HepG2 (cell line): ENCODE data around the gene CTNND1. TPM values are rescaled to one million over a fixed set of nuclear protein-coding genes. Genes with fewer than 3 reads are reported as not detected.

Experiments
- ATAC-seq: fragments of 200-7000 bp; cut with Tn5 transposase; 3 replicates; pipeline ENCODE4 v1.9.1; 2020; ENCODE audit warnings: mild to moderate bottlenecking, moderate library complexity
- BruUV-seq: library from RNA; stranded (reverse); fragments of 400-500 nt; replicated peaks from 2 replicates; lab custom pipeline; 2021; lab: Mats Ljungman, UMichigan
- CTCF ChIA-PET: fragments of 300-600 bp; formaldehyde crosslinking; extraction: SDS; loops from one replicate; lab custom pipeline; 2021; ENCODE audit warnings: low total read pairs, inconsistent platforms, low intra/inter-chr PET ratio; lab: Yijun Ruan, JAX
- POLR2A ChIA-PET: fragments of 350-600 bp; sonication (Branson Sonifier 250); formaldehyde crosslinking; loops from one replicate; lab custom pipeline; 2020; ENCODE audit warnings: antibody characterized with exemption, inconsistent platforms; lab: Yijun Ruan, JAX
- DNase-seq: peaks from one replicate; pipeline ENCODE4 v3.0.0-alpha.2; 2015; ENCODE audit warnings: low spot score
- FAIRE-seq: peaks from 3 replicates; lab custom pipeline; 2011; peaks lifted over from hg19 to GRCh38; lab: Jason Lieb, UNC
- H2AFZ ChIP-seq: one replicate; pipeline ENCODE4 v1.6.1; 2011; ENCODE audit warnings: low read length, inconsistent platforms
- H3K27ac ChIP-seq: fragments of 300-600 bp; 3 replicates; pipeline ENCODE4 v1.8.0; 2011; ENCODE audit warnings: mixed run types, mild to moderate bottlenecking, mixed read lengths, low read length, inconsistent platforms; ENCODE audit not compliant: insufficient read depth; ENCODE audit errors: extremely low read length
- H3K27me3 ChIP-seq, 2 experiments: fragments of 200-600 bp in 1 of 2; 2 replicates in 1 of 2; 3 replicates in 1 of 2; pipeline versions ENCODE4 v1.6.0 to v1.8.0; 2011; ENCODE audit warnings: low read length in 2 of 2, mild to moderate bottlenecking in 2 of 2, moderate library complexity in 2 of 2, inconsistent platforms in 1 of 2; ENCODE audit not compliant: insufficient read depth in 2 of 2, control insufficient read depth in 1 of 2
- H3K36me3 ChIP-seq, 2 experiments: fragments of 200-600 bp in 1 of 2; replicated peaks in 1 of 2; 2 replicates in 1 of 2; 3 replicates in 1 of 2; pipeline versions ENCODE4 v1.5.1 to v1.8.0; 2011; ENCODE audit warnings: low read length in 2 of 2, inconsistent platforms in 1 of 2; ENCODE audit not compliant: insufficient read depth in 2 of 2, control insufficient read depth in 1 of 2
- H3K4me1 ChIP-seq: 2 replicates; pipeline ENCODE4 v1.5.1; 2012; ENCODE audit warnings: low read length, inconsistent platforms; ENCODE audit not compliant: insufficient read depth
- H3K4me2 ChIP-seq: 2 replicates; pipeline ENCODE4 v1.6.0; 2011; ENCODE audit warnings: low read depth, low read length, inconsistent platforms
- H3K4me3 ChIP-seq, 3 experiments: fragments of 200-600 bp in 1 of 3; sonication (generic), shearing (Covaris generic) in 1 of 3; replicated peaks in 1 of 3; 2 replicates each; pipeline ENCODE4 v1.5.1; 2011 to 2016; ENCODE audit warnings: low read length in 3 of 3, inconsistent platforms in 2 of 3, low read depth in 2 of 3, mild to moderate bottlenecking in 2 of 3, control low read depth in 1 of 3, mixed read lengths in 1 of 3; ENCODE audit not compliant: insufficient read depth in 1 of 3
- H3K79me2 ChIP-seq: one replicate; pipeline ENCODE4 v1.6.1; 2011; ENCODE audit warnings: low read length, inconsistent platforms; ENCODE audit not compliant: insufficient read depth
- H3K9ac ChIP-seq: 2 replicates; pipeline ENCODE4 v1.6.0; 2011; ENCODE audit warnings: mild to moderate bottlenecking, low read depth, low read length, inconsistent platforms; ENCODE audit not compliant: insufficient read depth
- H3K9me3 ChIP-seq: 2 replicates; pipeline ENCODE4 v1.5.1; 2012; ENCODE audit warnings: mild to moderate bottlenecking, low read length
- H4K20me1 ChIP-seq: 2 replicates; pipeline ENCODE4 v1.6.0; 2011; ENCODE audit warnings: inconsistent platforms, mild to moderate bottlenecking, low read length, moderate library complexity; ENCODE audit not compliant: insufficient read depth
- ARID2 ChIP-seq: sonication (generic); formaldehyde crosslinking; IDR thresholded peaks from 2 replicates; pipeline ENCODE4 v1.8.1; 2022; ENCODE audit warnings: mild to moderate bottlenecking, missing genetic modification reagents, borderline replicate concordance
- ATM ChIP-seq: fragments of 450-650 bp; IDR thresholded peaks from 2 replicates; pipeline ENCODE4 v1.7.1; 2017; ENCODE audit warnings: mild to moderate bottlenecking, borderline replicate concordance
- CEBPB ChIP-seq: IDR thresholded peaks from 2 replicates; pipeline ENCODE4 v1.6.1; 2011; ENCODE audit warnings: low read depth, low read length, improper control_type of control experiment, borderline replicate concordance
- CTCF ChIP-seq: sonication (generic); formaldehyde crosslinking; IDR thresholded peaks from 2 replicates; pipeline ENCODE4 v1.5.0; 2020; ENCODE audit warnings: mild to moderate bottlenecking, missing genetic modification reagents, moderate library complexity
- FOXK1 ChIP-seq: sonication (generic); formaldehyde crosslinking; IDR thresholded peaks from 2 replicates; pipeline ENCODE4 v1.4.0; 2020; ENCODE audit warnings: low read depth, missing genetic modification reagents, borderline replicate concordance
- FOXM1 ChIP-seq: sonication (generic); formaldehyde crosslinking; IDR thresholded peaks from 2 replicates; pipeline ENCODE4 v1.5.0; 2020; ENCODE audit warnings: missing genetic modification reagents
- IRF9 ChIP-seq: sonication (generic); formaldehyde crosslinking; IDR thresholded peaks from 2 replicates; pipeline ENCODE4 v1.8.0; 2022; ENCODE audit warnings: missing genetic modification reagents, mild to moderate bottlenecking, borderline replicate concordance
- JARID2 ChIP-seq: sonication (generic); formaldehyde crosslinking; IDR thresholded peaks from 2 replicates; pipeline ENCODE4 v1.8.1; 2023; ENCODE audit warnings: missing genetic modification reagents, inconsistent platforms; ENCODE audit not compliant: insufficient replicate concordance
- MAFK ChIP-seq, 2 experiments: IDR thresholded peaks in 1 of 2; conservative IDR thresholded peaks in 1 of 2; 2 replicates each; pipeline ENCODE4 v1.6.1; 2011; ENCODE audit warnings: improper control_type of control experiment in 2 of 2, low read length in 2 of 2
- SIX4 ChIP-seq: sonication (generic); formaldehyde crosslinking; IDR thresholded peaks from 2 replicates; pipeline ENCODE4 v1.4.0; 2020; ENCODE audit warnings: missing genetic modification reagents
- SMARCE1 ChIP-seq: fragments of 450-650 bp; IDR thresholded peaks from 2 replicates; pipeline ENCODE4 v1.6.1; 2017; ENCODE audit warnings: borderline replicate concordance
- SP140L ChIP-seq: sonication (generic); formaldehyde crosslinking; IDR thresholded peaks from 2 replicates; pipeline ENCODE4 v1.4.0; 2020; ENCODE audit warnings: missing genetic modification reagents, borderline replicate concordance
- TFAP4 ChIP-seq: sonication (generic); IDR thresholded peaks from 2 replicates; pipeline ENCODE4 v1.6.1; 2016; ENCODE audit warnings: low read depth, borderline replicate concordance
- U2AF1 ChIP-seq: fragments of 200-400 bp; formaldehyde crosslinking; optimal IDR thresholded peaks from 2 replicates; pipeline ENCODE3; 2017; ENCODE audit warnings: mild to moderate bottlenecking, low read depth, low read length
- ZBTB3 ChIP-seq: sonication (generic); formaldehyde crosslinking; IDR thresholded peaks from 2 replicates; pipeline ENCODE4 v1.4.0; 2020; ENCODE audit warnings: low read depth, mild to moderate bottlenecking, moderate library complexity, missing genetic modification reagents, borderline replicate concordance
- ZBTB39 ChIP-seq: sonication (generic); formaldehyde crosslinking; IDR thresholded peaks from 2 replicates; pipeline ENCODE4 v1.5.0; 2020; ENCODE audit warnings: missing genetic modification reagents
- ZNF138 ChIP-seq: sonication (generic); formaldehyde crosslinking; IDR thresholded peaks from 2 replicates; pipeline ENCODE4 v1.5.0; 2020; ENCODE audit warnings: mild to moderate bottlenecking, low read depth, missing genetic modification reagents
- ZNF282 ChIP-seq: fragments of 450-650 bp; IDR thresholded peaks from 2 replicates; pipeline ENCODE4 v1.6.1; 2018; ENCODE audit not compliant: partially characterized antibody
- ZNF737 ChIP-seq: sonication (generic); formaldehyde crosslinking; IDR thresholded peaks from 2 replicates; pipeline ENCODE4 v1.5.0; 2020; ENCODE audit warnings: missing genetic modification reagents, mild to moderate bottlenecking, borderline replicate concordance
- WGBS: methylation state at CpG from one replicate; pipeline ENCODE4 v1.1.6; 2017; ENCODE audit warnings: low lambda C conversion rate; 5-methylcytosine and 5-hydroxymethylcytosine counted together
- in situ Hi-C: cut with HindIII; loops from 2 replicates; pipeline ENCODE4 v1.10.0; 2017; ENCODE audit warnings: low pct_unique_long_range_greater_than_20kb; ENCODE audit not compliant: extremely low pct_ligation_motif_present
- intact Hi-C: fragments of 100-400 bp; cut with micrococcal nuclease; formaldehyde crosslinking; loops from one replicate; pipeline ENCODE4 v1.10.0; 2022; ENCODE audit not compliant: unreplicated experiment
- polyA plus RNA-seq, 8 experiments: library from polyadenylated mRNA; depleted of rRNA in 3 of 8; stranded (reverse) in 7 of 8; unstranded in 1 of 8; fragments of >200 nt; fragmentation: Illumina TruSeq in 4 of 8; extraction: Trizol in 4 of 8; gene quantifications; 2 replicates each; pipeline versions ENCODE4 v1.2.1 to v1.2.3, GENCODE V29; 2011 to 2016; ENCODE audit warnings: low read depth in 4 of 8, missing spikeins in 1 of 8, mixed read lengths in 1 of 8; ENCODE audit not compliant: insufficient read depth in 1 of 8
- total RNA-seq, 5 experiments: library from RNA; depleted of rRNA; stranded (reverse); fragments of >200 nt; fragmentation: Illumina TruSeq; extraction: Trizol; gene quantifications; 2 replicates each; pipeline ENCODE4 v1.2.3, GENCODE V29; 2016; ENCODE audit warnings: low read depth in 1 of 5

Gene CTNND1
- total and polyA plus RNA-seq, 2 of the 13 experiments (the other 11 are each of a cell fraction or from before 2014, with no cell fraction given): 117 to 128 TPM

GRCh38 chr11:57764972-57765371, 3.4 kb downstream of the CTNND1 start:
- CTCF ChIA-PET: no interaction called here
- no TSS peak for BruUV-seq
- Histone ChIP-seq H3K4me1 (peaks cover 57% of the 10 kb centered on the region), H4K20me1 (peaks cover 51% of the 10 kb centered on the region), H3K4me2 (peak overlapping the region; percentile 87), H3K79me2 (peaks cover 82% of the 10 kb centered on the region), H3K27ac (peak overlapping the region; percentile 99), H3K4me3 (peak overlapping the region; percentile 80 to 97 (median 88); a peak in 5 of 6 replicates), H3K9ac (peak overlapping the region; percentile 100), H3K36me3 (peaks cover 0 to 6% of the 10 kb centered on the region in 2 experiments; a peak in 3 of 5 replicates), H2AFZ (no peak overlapping the region), H3K27me3 (no peaks in the 10 kb centered on the region; a peak in 1 of 5 replicates), H3K9me3 (no peaks in the 10 kb centered on the region)
- POLR2A ChIA-PET: interaction anchor here (1.3 to 10.3 kb wide), 4 partner anchors 12 to 35 kb away, joined by 3 to 215 read pairs (median 44); partner anchors contain the start of gene SELENOH
- ATAC-seq (no peak), DNase-seq (no peak), FAIRE-seq (no peak)
- in situ Hi-C loops (loop anchor here (5.0 kb wide), 1 partner anchor 37 kb away; no protein-coding TSS in a partner anchor), intact Hi-C loops (no loop called here)
- WGBS: 2% methylated on average over 2 of the region's 2 CpGs
- TF ChIP-seq CTCF (CRISPR knock-in tag) (no peak), ZBTB3 (no peak), ARID2 (no peak), TFAP4 (no peak), SIX4 (CRISPR knock-in tag) (no peak), SMARCE1 (no peak), FOXM1 (CRISPR knock-in tag) (no peak), CEBPB (no peak), ATM (no peak), ZNF138 (CRISPR knock-in tag) (no peak), FOXK1 (CRISPR knock-in tag) (no peak), ZNF737 (no peak), MAFK (conservative IDR thresholded peaks at IDR 0.05 in 1 of 2, IDR thresholded peaks at IDR 0.05 in 1 of 2; ENCODE audit: low read length in 2 of 2) (no peak), SP140L (CRISPR knock-in tag) (no peak), JARID2 (CRISPR knock-in tag) (no peak), IRF9 (CRISPR knock-in tag) (no peak), ZNF282 (no peak), U2AF1 (no peak), ZBTB39 (CRISPR knock-in tag) (no peak)
